Upper lobe of right lung (tissue), 1 donor: ENCODE results near the gene EDN2. TPM values are rescaled to one million over a fixed set of nuclear protein-coding genes. Genes with fewer than 3 reads are reported as not detected.

ENCODE experiments used
- ATAC-seq: fragments of 200-7000 bp; cut with Tn5 transposase; one replicate; pipeline ENCODE4 v1.9.1; 2020; ENCODE audit warnings: mild to moderate bottlenecking, moderate library complexity
- DNase-seq: peaks from one replicate; pipeline ENCODE4 v3.0.0-alpha.2; 2020
- H3K27ac ChIP-seq: fragments of 200-600 bp; one replicate; pipeline ENCODE4 v1.8.0; 2022
- H3K27me3 ChIP-seq: fragments of 200-600 bp; one replicate; pipeline ENCODE4 v1.8.0; 2022; ENCODE audit warnings: mild to moderate bottlenecking
- H3K36me3 ChIP-seq: fragments of 200-600 bp; one replicate; pipeline ENCODE4 v1.8.0; 2022
- H3K4me1 ChIP-seq: fragments of 200-600 bp; one replicate; pipeline ENCODE4 v1.8.0; 2022
- H3K4me3 ChIP-seq: fragments of 200-600 bp; one replicate; pipeline ENCODE4 v1.8.0; 2022; ENCODE audit warnings: mild to moderate bottlenecking
- H3K9me3 ChIP-seq: fragments of 200-600 bp; one replicate; pipeline ENCODE4 v1.8.0; 2022
- CTCF ChIP-seq: fragments of 200-600 bp; IDR thresholded peaks from one replicate; pipeline ENCODE4 v1.8.0; 2022; ENCODE audit warnings: antibody characterized with exemption
- intact Hi-C: fragments of 100-400 bp; cut with DNase I; formaldehyde crosslinking; loops from one replicate; pipeline ENCODE4 v1.11.0; 2022
- total RNA-seq: library from RNA; stranded (reverse); fragmentation: NEBNext Ultra II Directional; extraction: Animal tissue kit (Norgen Biotek cat#: 25700); gene quantifications from one replicate; pipeline ENCODE4 v1.2.1, GENCODE V29; 2021
- donor health status: DM: no; HTN: yes; CAD: no; lungs with severe emphysema.

EDN2 gene
- total RNA-seq, 1 donor from 2014 or later: not detected

GRCh38 chr1:41478118-41478748 lies 6.2 kb downstream of the EDN2 start:
- ATAC-seq: no peak
- DNase-seq: no peak
- Histone ChIP-seq H3K27me3 (no peaks in the 10 kb centered on the region), H3K36me3 (no peaks in the 10 kb centered on the region), H3K27ac (no peak overlapping the region), H3K9me3 (no peaks in the 10 kb centered on the region), H3K4me1 (peaks cover 37% of the 10 kb centered on the region), H3K4me3 (no peak overlapping the region)
- intact Hi-C loops: no loop called here
- TF ChIP-seq CTCF: no peak

GRCh38 chr1:41476807-41477361 lies 7.6 kb downstream of the EDN2 start:
- no peak for TF ChIP-seq CTCF
- Histone ChIP-seq H3K9me3 (no peaks in the 10 kb centered on the region), H3K27ac (no peak overlapping the region), H3K4me3 (no peak overlapping the region), H3K36me3 (no peaks in the 10 kb centered on the region), H3K27me3 (no peaks in the 10 kb centered on the region), H3K4me1 (peaks cover 27% of the 10 kb centered on the region)
- DNase-seq: no peak
- intact Hi-C loops: no loop called here
- ATAC-seq: peak; percentile 11

- no peak for TF ChIP-seq CTCF
- H3K4me1 ChIP-seq: peaks cover 26% of the 10 kb centered on the region
- no peaks in the 10 kb centered on the region for H3K9me3 ChIP-seq
- H3K36me3 ChIP-seq: no peaks in the 10 kb centered on the region
- H3K4me3 ChIP-seq: no peak overlapping the region
- H3K27ac ChIP-seq: no peak overlapping the region
- intact Hi-C loops: no loop called here
- DNase-seq (no peak), ATAC-seq (no peak)
- H3K27me3 ChIP-seq: no peaks in the 10 kb centered on the region
These were observed 8.5 kb downstream of the EDN2 start for GRCh38 chr1:41475859-41476567.

- no peak for ATAC-seq
- Histone ChIP-seq H3K36me3 (no peaks in the 10 kb centered on the region), H3K27me3 (no peaks in the 10 kb centered on the region), H3K4me1 (peaks cover 26% of the 10 kb centered on the region), H3K27ac (peak overlapping the region; percentile 6), H3K9me3 (no peaks in the 10 kb centered on the region), H3K4me3 (no peak overlapping the region)
- DNase-seq: no peak
- TF ChIP-seq CTCF: no peak
- intact Hi-C loops: no loop called here
These were observed 9.1 kb downstream of the EDN2 start for GRCh38 chr1:41475346-41475745.

GRCh38 chr1:41474490-41475271 lies 9.8 kb downstream of the EDN2 start:
- intact Hi-C loops: no loop called here
- H3K9me3 ChIP-seq: no peaks in the 10 kb centered on the region
- peak; percentile 78 for DNase-seq
- no peaks in the 10 kb centered on the region for H3K36me3 ChIP-seq
- ATAC-seq: peak; percentile 59
- H3K27me3 ChIP-seq: no peaks in the 10 kb centered on the region
- H3K27ac ChIP-seq: peak overlapping the region; percentile 60
- H3K4me3 ChIP-seq: no peak overlapping the region
- no peak for TF ChIP-seq CTCF
- peaks cover 26% of the 10 kb centered on the region for H3K4me1 ChIP-seq
